Measurements from ENCODE around the gene ZSCAN16.

Gene ZSCAN16

DNA sequence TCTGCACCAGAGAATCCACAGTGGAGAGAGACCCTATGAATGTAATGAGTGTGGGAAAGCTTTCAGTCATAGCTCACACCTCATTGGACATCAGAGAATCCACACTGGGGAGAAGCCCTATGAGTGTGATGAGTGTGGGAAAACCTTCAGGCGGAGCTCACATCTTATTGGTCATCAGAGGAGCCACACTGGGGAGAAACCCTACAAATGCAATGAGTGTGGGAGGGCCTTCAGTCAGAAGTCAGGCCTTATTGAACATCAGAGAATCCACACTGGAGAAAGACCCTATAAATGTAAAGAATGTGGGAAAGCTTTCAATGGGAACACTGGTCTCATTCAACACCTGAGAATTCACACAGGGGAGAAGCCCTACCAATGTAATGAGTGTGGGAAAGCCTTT is 29.1 kb downstream of the ZSCAN16 start:
- no peaks in the 10 kb centered on the region for H3K27me3 ChIP-seq
- intact Hi-C loops (cut with DNase I; ENCODE audit: low total_unique reads) = no loop called here
- no peak overlapping the region for H3K4me3 ChIP-seq
- no peaks in the 10 kb centered on the region for H3K9me3 ChIP-seq
- no peak for DNase-seq
- TF ChIP-seq, protein P1, sequence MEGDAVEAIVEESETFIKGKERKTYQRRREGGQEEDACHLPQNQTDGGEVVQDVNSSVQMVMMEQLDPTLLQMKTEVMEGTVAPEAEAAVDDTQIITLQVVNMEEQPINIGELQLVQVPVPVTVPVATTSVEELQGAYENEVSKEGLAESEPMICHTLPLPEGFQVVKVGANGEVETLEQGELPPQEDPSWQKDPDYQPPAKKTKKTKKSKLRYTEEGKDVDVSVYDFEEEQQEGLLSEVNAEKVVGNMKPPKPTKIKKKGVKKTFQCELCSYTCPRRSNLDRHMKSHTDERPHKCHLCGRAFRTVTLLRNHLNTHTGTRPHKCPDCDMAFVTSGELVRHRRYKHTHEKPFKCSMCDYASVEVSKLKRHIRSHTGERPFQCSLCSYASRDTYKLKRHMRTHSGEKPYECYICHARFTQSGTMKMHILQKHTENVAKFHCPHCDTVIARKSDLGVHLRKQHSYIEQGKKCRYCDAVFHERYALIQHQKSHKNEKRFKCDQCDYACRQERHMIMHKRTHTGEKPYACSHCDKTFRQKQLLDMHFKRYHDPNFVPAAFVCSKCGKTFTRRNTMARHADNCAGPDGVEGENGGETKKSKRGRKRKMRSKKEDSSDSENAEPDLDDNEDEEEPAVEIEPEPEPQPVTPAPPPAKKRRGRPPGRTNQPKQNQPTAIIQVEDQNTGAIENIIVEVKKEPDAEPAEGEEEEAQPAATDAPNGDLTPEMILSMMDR (IDR thresholded peaks at IDR 0.05) = no peak
- no peaks in the 10 kb centered on the region for H3K4me1 ChIP-seq
- H3K27ac ChIP-seq = no peak overlapping the region
- peaks cover 77 to 92% (median 87%) of the 10 kb centered on the region in 3 donors for H3K36me3 ChIP-seq

DNA sequence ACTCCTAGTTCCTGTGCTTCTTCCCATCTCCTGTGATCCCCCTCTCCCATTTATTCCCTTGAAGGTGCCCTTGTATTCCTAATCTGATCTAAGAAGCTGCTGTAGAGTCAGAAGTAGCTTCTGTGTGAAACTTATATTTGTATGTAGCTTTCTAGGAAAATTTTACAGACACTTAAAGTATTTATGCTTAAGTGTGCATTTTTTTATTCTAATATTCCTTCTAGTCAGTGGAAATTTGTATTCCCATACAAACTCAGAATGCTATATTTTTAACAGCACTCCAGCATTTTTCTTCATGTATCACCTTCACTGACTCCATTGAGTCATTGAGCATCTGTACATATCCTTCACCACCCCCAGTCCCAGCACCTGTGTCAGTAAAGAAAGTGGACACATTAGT is 29.9 kb downstream of the ZSCAN16 start:
- Histone ChIP-seq H3K9me3 (no peaks in the 10 kb centered on the region), H3K27me3 (no peaks in the 10 kb centered on the region), H3K36me3 (peaks cover 69 to 84% (median 79%) of the 10 kb centered on the region in 3 donors), H3K4me1 (no peaks in the 10 kb centered on the region), H3K27ac (no peak overlapping the region), H3K4me3 (no peak overlapping the region)
- DNase-seq = no peak
- intact Hi-C loops (cut with DNase I; ENCODE audit: low total_unique reads) = no loop called here
- TF ChIP-seq, protein P1 (IDR thresholded peaks at IDR 0.05) = no peak

DNA sequence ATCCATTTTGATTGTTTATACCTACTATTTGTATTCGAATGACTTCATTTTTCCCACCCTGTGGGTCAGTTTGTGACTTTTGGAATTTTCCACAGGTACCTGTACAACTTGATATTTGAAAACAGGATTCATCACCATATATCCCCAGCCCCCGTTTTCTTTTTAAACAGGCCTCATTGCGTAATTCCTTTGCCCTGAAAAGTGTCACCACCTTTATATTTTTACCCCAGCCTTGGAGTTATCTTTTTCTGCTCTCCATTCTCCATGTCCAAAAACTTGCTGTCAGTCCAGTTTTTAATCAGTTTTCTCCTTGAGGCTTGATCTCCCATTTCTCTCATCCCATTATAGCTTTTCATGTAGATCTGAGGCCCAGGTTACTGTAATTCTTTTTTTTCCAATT is 33.9 kb downstream of the ZSCAN16 start:
- H3K4me1 ChIP-seq = peaks cover 0 to 17% (median 7%) of the 10 kb centered on the region in 4 donors
- TF ChIP-seq, protein P1 (IDR thresholded peaks at IDR 0.05) = no peak
- no peak for DNase-seq
- H3K27ac ChIP-seq = no peak overlapping the region
- H3K4me3 ChIP-seq = no peak overlapping the region
- H3K36me3 ChIP-seq = peaks cover 30 to 44% (median 39%) of the 10 kb centered on the region in 3 donors
- H3K27me3 ChIP-seq = no peaks in the 10 kb centered on the region
- intact Hi-C loops (cut with DNase I; ENCODE audit: low total_unique reads) = no loop called here
- no peaks in the 10 kb centered on the region for H3K9me3 ChIP-seq

DNA sequence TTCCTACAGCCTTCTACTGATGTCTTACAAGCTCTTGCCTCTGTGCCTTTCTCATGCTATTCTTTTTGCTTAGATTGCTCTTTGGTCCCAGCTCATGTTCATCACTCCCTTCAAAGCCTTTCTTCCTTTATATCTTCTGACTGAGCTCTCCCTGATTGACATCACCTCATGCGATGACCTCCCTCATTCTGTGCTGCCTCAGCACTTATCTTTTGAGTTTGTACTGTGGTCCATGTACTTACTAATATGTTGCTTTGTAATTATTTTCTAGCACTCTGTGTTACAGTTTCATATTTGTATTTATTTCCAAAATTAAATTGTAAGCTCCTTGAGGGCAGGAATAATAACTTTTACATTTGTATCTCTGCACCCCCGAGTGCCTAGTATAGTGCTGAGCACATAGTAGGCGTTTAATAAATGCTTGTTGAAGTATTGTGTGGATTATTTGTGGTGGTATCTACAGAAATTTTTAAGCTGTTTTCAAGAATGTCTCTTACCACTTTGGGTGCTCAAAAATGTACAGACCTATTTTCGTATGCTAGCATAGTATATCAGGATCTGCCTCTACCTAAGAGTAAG is 34.7 kb downstream of the ZSCAN16 start:
- Histone ChIP-seq H3K9me3 (no peaks in the 10 kb centered on the region), H3K27ac (no peak overlapping the region), H3K4me3 (no peak overlapping the region), H3K36me3 (peaks cover 22 to 36% (median 31%) of the 10 kb centered on the region in 3 donors), H3K27me3 (no peaks in the 10 kb centered on the region), H3K4me1 (peaks cover 0 to 17% (median 7%) of the 10 kb centered on the region in 4 donors)
- TF ChIP-seq, protein P1 (IDR thresholded peaks at IDR 0.05) = no peak
- intact Hi-C loops (cut with DNase I; ENCODE audit: low total_unique reads) = no loop called here
- no peak for DNase-seq

DNA sequence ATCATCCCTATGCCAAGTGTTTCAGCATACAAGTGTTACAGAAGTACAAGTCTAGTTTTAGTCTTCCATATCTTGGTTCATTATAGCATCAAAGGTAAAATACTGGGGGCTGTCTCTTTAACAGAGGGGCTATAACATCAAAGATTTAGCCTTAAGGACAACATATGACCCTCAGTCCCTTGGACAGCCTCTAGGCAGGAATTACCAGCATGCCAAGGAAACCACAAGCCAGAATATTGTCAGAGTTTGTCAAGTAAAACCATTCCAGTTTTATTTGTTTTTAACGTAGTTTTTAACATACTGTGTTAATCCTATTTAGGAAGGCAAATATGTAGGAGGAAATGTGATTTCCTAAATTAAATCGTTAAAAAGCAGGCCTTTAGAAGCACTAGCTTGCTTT is 35.8 kb downstream of the ZSCAN16 start:
- TF ChIP-seq, protein P1 (IDR thresholded peaks at IDR 0.05) = no peak
- Histone ChIP-seq H3K9me3 (no peaks in the 10 kb centered on the region), H3K27me3 (no peaks in the 10 kb centered on the region), H3K4me1 (peaks cover 0 to 17% (median 7%) of the 10 kb centered on the region in 4 donors), H3K36me3 (peaks cover 11 to 25% (median 20%) of the 10 kb centered on the region in 3 donors), H3K4me3 (no peak overlapping the region), H3K27ac (no peak overlapping the region)
- no peak for DNase-seq
- intact Hi-C loops (cut with DNase I; ENCODE audit: low total_unique reads) = no loop called here

Measured in tibial artery (tissue), 4 donors.